ENCODE measurements around the gene SPTBN1. TPM values are rescaled to one million over a fixed set of nuclear protein-coding genes. Genes with fewer than 3 reads are reported as not detected.

SPTBN1 gene
- total and polyA plus RNA-seq, 8 donors = 28.7 to 475 (median 193) TPM

- H3K27ac ChIP-seq = peak overlapping the region in 2 of 5 donors; percentile 63 to 68
- TF ChIP-seq POLR2A (IDR thresholded peaks at IDR 0.05) (no peak), CTCF (IDR thresholded peaks at IDR 0.05) (no peak), POLR2AphosphoS5 (IDR thresholded peaks at IDR 0.05) (no peak), EP300 (IDR thresholded peaks at IDR 0.05) (no peak)
- intact Hi-C loops (cut with DNase I; ENCODE audit: low total_unique reads) = no loop called here
- H3K27me3 ChIP-seq = no peaks in the 10 kb centered on the region
- H3K9me3 ChIP-seq = no peaks in the 10 kb centered on the region
- peaks cover 18 to 66% (median 43%) of the 10 kb centered on the region in 4 donors for H3K4me1 ChIP-seq
- no peaks in the 10 kb centered on the region for H3K36me3 ChIP-seq
- 75 to 86% (median 84%) methylated on average over 5 of the region's 5 CpGs for WGBS, 5 donors
- DNase-seq = no peak
- no peak overlapping the region for H3K4me3 ChIP-seq
These were observed 91.0 kb downstream of the SPTBN1 start for GRCh38 chr2:54546923-54547720.

GRCh38 chr2:54549430-54549829 lies 93.3 kb downstream of the SPTBN1 start:
- Histone ChIP-seq H3K4me1 (peaks cover 18 to 66% (median 41%) of the 10 kb centered on the region in 4 donors), H3K4me3 (no peak overlapping the region), H3K9me3 (no peaks in the 10 kb centered on the region), H3K27ac (peak overlapping the region in 3 of 5 donors; percentile 14 to 65 (median 55)), H3K27me3 (no peaks in the 10 kb centered on the region), H3K36me3 (no peaks in the 10 kb centered on the region)
- DNase-seq = no peak
- TF ChIP-seq CTCF (IDR thresholded peaks at IDR 0.05) (no peak), EP300 (IDR thresholded peaks at IDR 0.05) (no peak)
- 47 to 66% (median 56%) methylated on average over 3 of the region's 3 CpGs for WGBS, 5 donors
- intact Hi-C loops (cut with DNase I; ENCODE audit: low total_unique reads) = no loop called here

GRCh38 chr2:54549917-54550518 lies 93.9 kb downstream of the SPTBN1 start:
- TF ChIP-seq CTCF (IDR thresholded peaks at IDR 0.05) = no peak
- no peak for TF ChIP-seq EP300 (IDR thresholded peaks at IDR 0.05)
- no peak for TF ChIP-seq POLR2AphosphoS5 (IDR thresholded peaks at IDR 0.05)
- intact Hi-C loops (cut with DNase I; ENCODE audit: low total_unique reads) = no loop called here
- no peaks in the 10 kb centered on the region for H3K9me3 ChIP-seq
- 37 to 52% (median 44%) methylated on average over 4 of the region's 4 CpGs for WGBS, 5 donors
- H3K27ac ChIP-seq = peak overlapping the region in 3 of 5 donors; percentile 52 to 65 (median 55)
- no peak for DNase-seq
- H3K36me3 ChIP-seq = no peaks in the 10 kb centered on the region
- H3K4me1 ChIP-seq = peaks cover 18 to 70% (median 42%) of the 10 kb centered on the region in 4 donors
- no peaks in the 10 kb centered on the region for H3K27me3 ChIP-seq
- no peak overlapping the region for H3K4me3 ChIP-seq

DNA sequence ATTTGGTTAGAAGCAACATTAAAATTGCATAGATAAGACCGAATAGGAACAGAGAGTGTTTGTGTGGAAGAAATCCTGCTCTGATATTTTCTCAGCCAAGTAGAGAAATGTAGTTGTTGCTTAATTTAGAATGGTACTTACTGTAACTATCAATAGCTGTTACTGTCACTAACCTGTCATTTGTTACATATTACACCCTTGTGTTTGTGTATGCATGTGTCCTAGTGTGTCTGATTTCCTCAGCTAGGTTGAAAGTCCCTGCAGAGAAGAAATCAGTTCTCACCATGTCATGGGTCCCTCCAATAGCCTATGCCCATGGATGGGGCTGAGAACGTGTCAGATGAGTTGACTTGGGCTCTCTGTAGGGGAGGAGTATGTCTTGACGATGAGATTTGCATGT lies 94.4 kb downstream of the SPTBN1 start:
- WGBS, 5 donors = 39 to 66% (median 49%) methylated on average over 3 of the region's 3 CpGs
- Histone ChIP-seq H3K27me3 (no peaks in the 10 kb centered on the region), H3K27ac (peak overlapping the region in 4 of 5 donors; percentile 18 to 65 (median 54)), H3K4me1 (peaks cover 21 to 72% (median 47%) of the 10 kb centered on the region in 4 donors), H3K9me3 (no peaks in the 10 kb centered on the region), H3K4me3 (no peak overlapping the region), H3K36me3 (no peaks in the 10 kb centered on the region)
- DNase-seq = no peak
- intact Hi-C loops (cut with DNase I; ENCODE audit: low total_unique reads) = no loop called here
- no peak for TF ChIP-seq EP300 (IDR thresholded peaks at IDR 0.05)
- no peak for TF ChIP-seq POLR2AphosphoS5 (IDR thresholded peaks at IDR 0.05)
- no peak for TF ChIP-seq CTCF (IDR thresholded peaks at IDR 0.05)
- TF ChIP-seq POLR2A (IDR thresholded peaks at IDR 0.05) = no peak

All from stomach (tissue), 9 donors.